Right lobe of liver (tissue), 6 donors: ENCODE data around the gene HBG1. TPM values are rescaled to one million over a fixed set of nuclear protein-coding genes. Genes with fewer than 3 reads are reported as not detected.
"Not testable (repeated sequence)": the region's sequence is repeated elsewhere in the genome, so short reads cannot be mapped to it uniquely, and the experiment has no call there.

Source experiments
- ATAC-seq, 4 donors: fragments of 200-7000 bp; cut with Tn5 transposase; one replicate each; pipeline ENCODE4 v1.9.1; 2020; ENCODE audit warnings: mild to moderate bottlenecking in 4 of 4, moderate library complexity in 4 of 4
- DNase-seq, 3 donors: peaks; one replicate each; pipeline ENCODE4 v3.0.0-alpha.2; 2020
- H3K27ac ChIP-seq, 3 donors: fragments of 200-600 bp; one replicate each; pipeline ENCODE4 v1.8.0; 2022
- H3K27me3 ChIP-seq, 2 donors: fragments of 200-600 bp; one replicate each; pipeline ENCODE4 v1.8.0; 2022
- H3K36me3 ChIP-seq, 4 donors: fragments of 200-600 bp; sonication (generic) in 1 of 4; one replicate each; pipeline versions ENCODE4 v1.5.1 to v1.8.0; 2017 to 2022; ENCODE audit warnings: control low read depth in 1 of 4
- H3K4me1 ChIP-seq, 4 donors: fragments of 200-600 bp; sonication (generic) in 1 of 4; one replicate each; pipeline versions ENCODE4 v1.5.1 to v1.8.0; 2017 to 2022; ENCODE audit warnings: control low read depth in 1 of 4
- H3K4me3 ChIP-seq, 3 donors: fragments of 200-600 bp; one replicate each; pipeline ENCODE4 v1.8.0; 2022
- H3K9me3 ChIP-seq, 4 donors: fragments of 200-600 bp; sonication (generic) in 1 of 4; one replicate each; pipeline versions ENCODE4 v1.5.1 to v1.8.0; 2017 to 2022; ENCODE audit warnings: control low read depth in 1 of 4
- POLR2A ChIP-seq: fragments of 450-650 bp; IDR thresholded peaks from one replicate; pipeline ENCODE4 v1.6.1; 2017; ENCODE audit warnings: antibody characterized with exemption, mild to moderate bottlenecking
- WGBS: methylation state at CpG from one replicate; pipeline ENCODE4 v1.1.6; 2018; ENCODE audit warnings: low coverage, low lambda C conversion rate; ENCODE audit not compliant: insufficient coverage; ENCODE audit errors: missing lambda C conversion rate; 5-methylcytosine and 5-hydroxymethylcytosine counted together
- intact Hi-C, 2 donors: fragments of 100-400 bp; cut with DNase I; formaldehyde crosslinking; loops; one replicate each; pipeline versions ENCODE4 v1.11.2 to v1.14.1; 2022
- total RNA-seq, 6 experiments: library from RNA; depleted of rRNA in 2 of 6; stranded (reverse); fragments of >200 nt in 2 of 6; fragmentation: NEBNext Ultra II Directional in 3 of 6; extraction: Animal tissue kit (Norgen Biotek cat#: 25700) in 3 of 6; gene quantifications; one replicate each; pipeline versions ENCODE4 v1.1.0 to v1.2.4, GENCODE V29; 2016 to 2023
- TF ChIP-seq, protein P1 (sequence below), 4 donors: fragments of 200-600 bp in 3 of 4; fragments of 450-650 bp in 1 of 4; IDR thresholded peaks; one replicate each; pipeline versions ENCODE4 v1.5.1 to v1.8.0; 2016 to 2022; ENCODE audit warnings: antibody characterized with exemption in 4 of 4, mild to moderate bottlenecking in 2 of 4
- donor health status: DM: no; HTN: yes; CAD: no.
- donor health status: DM: no; HTN: no; CAD: no.
- donor health status: DM: no; HTN: no; CAD: no.
- donor health status: DM: no; HTN: yes; CAD: no.
- donor health status: DM: no; HTN: yes; CAD: no.

Gene HBG1
- total RNA-seq, 6 experiments from 2014 or later, result not detected

DNA sequence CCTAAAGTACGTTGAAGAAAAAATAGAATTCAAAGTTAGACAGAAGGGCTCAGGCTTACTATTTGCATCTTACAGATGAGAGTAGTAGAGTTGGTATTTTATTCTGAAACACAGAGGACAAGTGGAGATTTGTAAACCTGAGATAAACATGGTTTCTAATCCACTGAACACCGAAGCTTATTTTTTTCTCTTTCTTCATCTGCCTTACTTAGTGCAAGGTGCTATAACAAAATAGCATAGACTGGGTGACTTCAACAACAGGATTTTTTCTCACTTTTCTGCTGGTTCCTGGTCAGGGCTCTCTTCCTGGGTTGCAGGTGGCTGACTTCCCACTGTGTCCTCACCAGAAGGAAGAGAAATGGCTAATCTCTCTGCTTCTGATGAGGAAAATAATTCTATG is 2.1 kb upstream of the HBG1 start:
- intact Hi-C loops, result no loop called here
- Histone ChIP-seq H3K36me3 (no peaks in the 10 kb centered on the region), H3K9me3 (no peaks in the 10 kb centered on the region), H3K4me3 (no peak overlapping the region), H3K27me3 (no peaks in the 10 kb centered on the region), H3K4me1 (no peaks in the 10 kb centered on the region), H3K27ac (no peak overlapping the region)
- ATAC-seq (no peak), DNase-seq (no peak)
- no peak for TF ChIP-seq POLR2A
- TF ChIP-seq, protein P1, sequence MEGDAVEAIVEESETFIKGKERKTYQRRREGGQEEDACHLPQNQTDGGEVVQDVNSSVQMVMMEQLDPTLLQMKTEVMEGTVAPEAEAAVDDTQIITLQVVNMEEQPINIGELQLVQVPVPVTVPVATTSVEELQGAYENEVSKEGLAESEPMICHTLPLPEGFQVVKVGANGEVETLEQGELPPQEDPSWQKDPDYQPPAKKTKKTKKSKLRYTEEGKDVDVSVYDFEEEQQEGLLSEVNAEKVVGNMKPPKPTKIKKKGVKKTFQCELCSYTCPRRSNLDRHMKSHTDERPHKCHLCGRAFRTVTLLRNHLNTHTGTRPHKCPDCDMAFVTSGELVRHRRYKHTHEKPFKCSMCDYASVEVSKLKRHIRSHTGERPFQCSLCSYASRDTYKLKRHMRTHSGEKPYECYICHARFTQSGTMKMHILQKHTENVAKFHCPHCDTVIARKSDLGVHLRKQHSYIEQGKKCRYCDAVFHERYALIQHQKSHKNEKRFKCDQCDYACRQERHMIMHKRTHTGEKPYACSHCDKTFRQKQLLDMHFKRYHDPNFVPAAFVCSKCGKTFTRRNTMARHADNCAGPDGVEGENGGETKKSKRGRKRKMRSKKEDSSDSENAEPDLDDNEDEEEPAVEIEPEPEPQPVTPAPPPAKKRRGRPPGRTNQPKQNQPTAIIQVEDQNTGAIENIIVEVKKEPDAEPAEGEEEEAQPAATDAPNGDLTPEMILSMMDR (IDR thresholded peaks at IDR 0.05), result no peak
- 43% methylated on average over 2 of the region's 2 CpGs for WGBS

DNA sequence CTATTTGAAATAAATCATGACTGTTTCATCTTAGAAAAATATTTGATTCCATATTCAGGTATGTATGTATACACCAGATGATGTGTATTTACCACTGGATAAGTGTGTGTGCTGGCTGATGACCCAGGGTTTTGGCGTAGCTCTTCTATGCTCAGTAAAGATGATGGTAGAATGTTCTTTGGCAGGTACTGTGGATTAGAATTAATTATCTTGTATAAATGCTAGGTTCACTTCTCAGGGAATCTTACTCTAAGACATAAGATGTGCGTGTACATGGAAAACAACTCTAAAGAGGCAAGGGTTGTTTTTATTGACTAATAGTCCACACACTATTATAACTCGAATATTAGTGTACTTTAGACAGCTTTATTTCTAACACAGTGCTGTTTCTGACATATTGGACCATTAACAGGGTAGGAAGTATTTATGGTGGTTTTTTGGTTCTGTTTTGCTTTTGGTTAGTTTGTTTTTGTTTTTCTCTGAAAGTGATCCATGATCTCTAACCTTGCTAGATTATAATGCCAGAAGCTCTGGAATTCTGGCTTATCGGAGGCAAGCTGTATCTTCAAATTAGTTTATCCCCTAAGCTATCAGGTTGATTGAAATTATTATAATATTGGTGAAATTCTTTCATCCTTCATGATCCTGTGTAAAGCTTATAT is 1.0 kb upstream of the HBG1 start:
- no peaks in the 10 kb centered on the region for H3K27me3 ChIP-seq
- H3K9me3 ChIP-seq, result no peaks in the 10 kb centered on the region
- WGBS, result 54% methylated on average over 4 of the region's 4 CpGs
- no peak overlapping the region for H3K27ac ChIP-seq
- no peak for DNase-seq
- intact Hi-C loops, result no loop called here
- ATAC-seq, result no peak
- no peaks in the 10 kb centered on the region for H3K4me1 ChIP-seq
- H3K4me3 ChIP-seq, result no peak overlapping the region
- TF ChIP-seq, protein P1 (IDR thresholded peaks at IDR 0.05), result no peak
- TF ChIP-seq POLR2A, result no peak
- H3K36me3 ChIP-seq, result no peaks in the 10 kb centered on the region

DNA sequence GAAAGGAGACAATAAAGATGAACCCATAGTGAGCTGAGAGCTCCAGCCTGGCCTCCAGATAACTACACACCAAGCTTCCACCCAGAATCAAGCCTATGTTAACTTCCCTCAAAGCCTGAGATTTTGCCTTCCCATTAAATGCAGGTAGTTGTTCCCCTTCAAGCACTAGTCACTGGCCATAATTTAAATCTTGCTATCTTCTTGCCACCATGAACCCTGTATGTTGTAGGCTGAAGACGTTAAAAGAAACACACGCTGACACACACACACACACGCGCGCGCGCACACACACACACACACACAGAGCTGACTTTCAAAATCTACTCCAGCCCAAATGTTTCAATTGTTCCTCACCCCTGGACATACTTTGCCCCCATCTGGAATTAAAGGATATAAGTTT is 1.2 kb downstream of the HBG1 start:
- DNase-seq, ATAC-seq, intact Hi-C loops: not testable (repeated sequence)

DNA sequence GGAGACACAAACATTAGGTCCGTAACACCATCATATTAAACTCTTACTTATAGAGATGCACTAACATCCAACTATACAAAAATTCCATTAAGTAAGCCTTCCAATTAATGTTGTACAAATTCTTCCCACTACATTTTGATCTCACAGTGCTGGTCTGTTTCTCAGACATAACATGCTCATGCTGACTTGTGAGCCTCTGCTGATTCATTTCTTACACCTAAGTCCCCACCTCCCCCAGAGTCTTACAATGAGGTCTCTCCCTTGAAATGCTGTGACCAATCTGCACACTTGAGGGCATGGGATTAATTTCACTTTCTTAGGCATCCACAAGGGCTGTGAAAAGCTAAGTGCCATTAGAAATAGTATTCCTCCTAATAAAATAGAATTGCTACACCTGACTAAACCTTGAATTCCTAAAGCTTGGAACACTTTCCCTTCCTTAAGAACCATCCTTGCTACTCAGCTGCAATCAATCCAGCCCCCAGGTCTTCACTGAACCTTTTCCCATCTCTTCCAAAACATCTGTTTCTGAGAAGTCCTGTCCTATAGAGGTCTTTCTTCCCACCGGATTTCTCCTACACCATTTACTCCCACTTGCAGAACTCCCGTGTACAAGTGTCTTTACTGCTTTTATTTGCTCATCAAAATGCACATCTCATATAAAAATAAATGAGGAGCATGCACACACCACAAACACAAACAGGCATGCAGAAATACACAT is 2.0 kb downstream of the HBG1 start:
- H3K36me3 ChIP-seq, result no peaks in the 10 kb centered on the region
- WGBS, result 75% methylated on average over 3 of the region's 3 CpGs
- DNase-seq (no peak), ATAC-seq (no peak)
- no peak for TF ChIP-seq POLR2A
- TF ChIP-seq, protein P1 (IDR thresholded peaks at IDR 0.05), result no peak
- no peaks in the 10 kb centered on the region for H3K9me3 ChIP-seq
- intact Hi-C loops, result no loop called here
- no peaks in the 10 kb centered on the region for H3K4me1 ChIP-seq
- H3K4me3 ChIP-seq, result no peak overlapping the region
- H3K27ac ChIP-seq, result no peak overlapping the region
- H3K27me3 ChIP-seq, result no peaks in the 10 kb centered on the region

More for the DNA sequence above, 1.2 kb downstream of the HBG1 start:
- not testable (repeated sequence) for H3K4me1 ChIP-seq, H3K4me3 ChIP-seq, H3K36me3 ChIP-seq, H3K27ac ChIP-seq, H3K27me3 ChIP-seq, H3K9me3 ChIP-seq
- WGBS, result 63% methylated on average over 7 of the region's 7 CpGs

DNA sequence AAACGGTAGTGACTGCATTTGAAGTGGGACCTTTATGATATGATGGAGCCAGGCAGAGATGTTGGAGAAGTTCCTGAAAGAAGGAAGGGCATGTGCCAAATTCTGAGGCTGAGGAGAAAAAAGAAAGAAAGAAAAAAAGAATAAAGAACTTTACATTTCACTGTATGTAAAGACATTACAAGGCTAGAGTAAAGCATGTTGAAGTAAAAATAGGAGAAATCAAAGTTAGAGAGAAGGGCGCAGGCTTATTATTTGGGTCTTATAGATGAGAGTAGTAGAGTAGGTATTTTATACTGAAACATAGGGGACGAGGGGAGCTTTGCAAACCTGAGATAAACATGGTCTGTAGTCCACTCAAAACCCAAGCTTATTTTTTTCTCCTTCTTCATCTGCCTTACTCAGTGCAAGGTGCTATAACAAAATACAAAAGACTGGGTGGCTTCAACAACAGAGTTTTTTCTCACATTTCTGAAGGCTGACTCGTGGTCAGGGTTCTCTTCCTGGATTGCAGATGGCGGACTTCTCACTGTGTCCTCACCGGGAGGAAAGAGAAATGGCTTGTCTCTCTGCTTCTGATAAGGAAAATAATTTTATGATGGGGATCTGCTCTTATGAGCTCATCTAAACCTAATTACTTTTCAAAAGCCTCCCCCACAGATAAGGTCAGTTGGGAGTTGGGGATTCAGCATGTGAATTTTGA is 2.7 kb downstream of the HBG1 start:
- Histone ChIP-seq H3K4me3 (no peak overlapping the region), H3K4me1 (no peaks in the 10 kb centered on the region), H3K27me3 (no peaks in the 10 kb centered on the region), H3K9me3 (no peaks in the 10 kb centered on the region), H3K36me3 (no peaks in the 10 kb centered on the region), H3K27ac (no peak overlapping the region)
- 41% methylated on average over 6 of the region's 6 CpGs for WGBS
- TF ChIP-seq POLR2A, result no peak
- TF ChIP-seq, protein P1 (IDR thresholded peaks at IDR 0.05), result no peak
- ATAC-seq (no peak), DNase-seq (no peak)
- intact Hi-C loops, result no loop called here
